HG03039 (cell line): ENCODE data around the gene OR2M7.
"Not testable (repeated sequence)": the region's sequence is repeated elsewhere in the genome, so short reads cannot be mapped to it uniquely, and the experiment has no call there.

Source experiments
- ATAC-seq: cut with Tn5 transposase; IDR thresholded peaks from one replicate; pipeline ENCODE4 v1.9.1; 2021; ENCODE audit warnings: mild to moderate bottlenecking, moderate library complexity; ENCODE audit not compliant: unreplicated experiment

OR2M7 gene

GRCh38 chr1:248324468-248324867 lies at the start of gene OR2M7:
OR2M7 (minus strand) TSS chr1:248324568; CDS start chr1:248324568, 0 bp downstream.
- ATAC-seq = no peak

- no peak for ATAC-seq
These were observed 49.4 kb upstream of the OR2M7 start for GRCh38 chr1:248373761-248374160.

- no peak for ATAC-seq
These were observed 48.0 kb upstream of the OR2M7 start for GRCh38 chr1:248372394-248372793.

GRCh38 chr1:248366609-248367008 lies 42.2 kb upstream of the OR2M7 start:
- ATAC-seq = no peak

- ATAC-seq = no peak
These were observed 36.9 kb upstream of the OR2M7 start, which contains the start of gene OR2T4 for GRCh38 chr1:248361121-248361715. OR2T4 (plus strand) TSS chr1:248361665; CDS start chr1:248361665, 0 bp downstream.

GRCh38 chr1:248359415-248359814 lies 35.0 kb upstream of the OR2M7 start:
- no peak for ATAC-seq

- ATAC-seq = no peak
These were observed 24.1 kb upstream of the OR2M7 start, which contains the start of gene OR14C36 for GRCh38 chr1:248348475-248348874. OR14C36 (plus strand) TSS chr1:248348775; CDS start chr1:248348775, 0 bp downstream.

GRCh38 chr1:248343451-248343850 lies 19.1 kb upstream of the OR2M7 start:
- no peak for ATAC-seq

GRCh38 chr1:248316796-248317195 lies 7.6 kb downstream of the OR2M7 start:
- ATAC-seq = no peak

GRCh38 chr1:248306740-248307139 lies 17.6 kb downstream of the OR2M7 start:
- not testable (repeated sequence) for ATAC-seq

- no peak for ATAC-seq
These were observed 18.3 kb downstream of the OR2M7 start for GRCh38 chr1:248306103-248306502.

GRCh38 chr1:248305672-248306071 lies 18.7 kb downstream of the OR2M7 start:
- not testable (repeated sequence) for ATAC-seq

GRCh38 chr1:248303324-248303723 lies 21.0 kb downstream of the OR2M7 start, which contains the start of gene OR2T12:
OR2T12 (minus strand) TSS chr1:248303424; CDS start chr1:248295578, 7,846 bp downstream.
- no peak for ATAC-seq

- no peak for ATAC-seq
These were observed 36.0 kb downstream of the OR2M7 start for GRCh38 chr1:248288391-248288790.

- ATAC-seq = no peak
These were observed 46.5 kb downstream of the OR2M7 start, which contains the start of gene OR2T33 for GRCh38 chr1:248277876-248278275. OR2T33 (minus strand) TSS chr1:248277976; CDS start chr1:248273814, 4,162 bp downstream.
